ENCODE data around the gene LIMS2.

- TF ChIP-seq POLR2A (IDR thresholded peaks at IDR 0.05; ENCODE audit: low read length) (no peak), HEYL (CRISPR knock-in tag; IDR thresholded peaks at IDR 0.05) (no peak)
- TF ChIP-seq, protein P1, sequence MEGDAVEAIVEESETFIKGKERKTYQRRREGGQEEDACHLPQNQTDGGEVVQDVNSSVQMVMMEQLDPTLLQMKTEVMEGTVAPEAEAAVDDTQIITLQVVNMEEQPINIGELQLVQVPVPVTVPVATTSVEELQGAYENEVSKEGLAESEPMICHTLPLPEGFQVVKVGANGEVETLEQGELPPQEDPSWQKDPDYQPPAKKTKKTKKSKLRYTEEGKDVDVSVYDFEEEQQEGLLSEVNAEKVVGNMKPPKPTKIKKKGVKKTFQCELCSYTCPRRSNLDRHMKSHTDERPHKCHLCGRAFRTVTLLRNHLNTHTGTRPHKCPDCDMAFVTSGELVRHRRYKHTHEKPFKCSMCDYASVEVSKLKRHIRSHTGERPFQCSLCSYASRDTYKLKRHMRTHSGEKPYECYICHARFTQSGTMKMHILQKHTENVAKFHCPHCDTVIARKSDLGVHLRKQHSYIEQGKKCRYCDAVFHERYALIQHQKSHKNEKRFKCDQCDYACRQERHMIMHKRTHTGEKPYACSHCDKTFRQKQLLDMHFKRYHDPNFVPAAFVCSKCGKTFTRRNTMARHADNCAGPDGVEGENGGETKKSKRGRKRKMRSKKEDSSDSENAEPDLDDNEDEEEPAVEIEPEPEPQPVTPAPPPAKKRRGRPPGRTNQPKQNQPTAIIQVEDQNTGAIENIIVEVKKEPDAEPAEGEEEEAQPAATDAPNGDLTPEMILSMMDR (IDR thresholded peaks at IDR 0.05) = no peak
Observed at GRCh38 chr2:127664065-127664894, 11.1 kb downstream of the LIMS2 start.
